HG02678 (cell line): ENCODE measurements around the gene ING4.

Source experiments
- ATAC-seq: cut with Tn5 transposase; IDR thresholded peaks from one replicate; pipeline ENCODE4 v1.9.1; 2021; ENCODE audit warnings: mild to moderate bottlenecking, moderate library complexity; ENCODE audit not compliant: unreplicated experiment

The ING4 gene

DNA sequence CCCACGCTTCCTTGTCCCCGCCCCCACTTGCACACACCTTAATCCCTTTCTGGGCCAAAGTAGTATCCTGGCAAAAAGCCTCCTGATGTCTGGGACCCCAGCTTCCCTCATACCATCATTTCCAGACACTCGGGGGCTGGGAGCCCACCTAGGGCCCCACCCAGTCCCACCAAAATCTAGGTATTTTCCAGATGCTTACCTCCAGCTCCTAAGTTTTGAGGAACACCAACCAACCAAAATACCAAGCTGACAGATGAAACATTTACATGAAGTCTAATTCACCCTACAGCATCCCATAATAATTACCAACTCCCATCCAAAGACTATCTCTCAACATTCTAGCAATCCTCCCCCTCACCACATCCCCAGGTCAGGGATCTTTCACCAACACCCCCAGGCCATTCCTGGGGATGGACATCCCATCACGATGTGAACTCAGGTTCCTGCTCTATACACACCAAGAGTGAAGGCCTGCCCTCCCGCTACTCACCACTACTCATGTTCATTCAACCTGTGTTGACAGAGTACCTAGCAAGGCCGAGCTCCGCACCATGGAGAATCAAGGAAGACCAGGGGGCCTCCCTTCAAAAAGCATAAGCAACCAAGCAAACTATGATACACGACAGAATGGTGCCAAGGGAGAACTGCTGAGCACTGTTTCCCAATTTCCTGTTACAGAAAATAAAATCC lies 54.2 kb downstream of the ING4 start:
- ATAC-seq, result no peak

DNA sequence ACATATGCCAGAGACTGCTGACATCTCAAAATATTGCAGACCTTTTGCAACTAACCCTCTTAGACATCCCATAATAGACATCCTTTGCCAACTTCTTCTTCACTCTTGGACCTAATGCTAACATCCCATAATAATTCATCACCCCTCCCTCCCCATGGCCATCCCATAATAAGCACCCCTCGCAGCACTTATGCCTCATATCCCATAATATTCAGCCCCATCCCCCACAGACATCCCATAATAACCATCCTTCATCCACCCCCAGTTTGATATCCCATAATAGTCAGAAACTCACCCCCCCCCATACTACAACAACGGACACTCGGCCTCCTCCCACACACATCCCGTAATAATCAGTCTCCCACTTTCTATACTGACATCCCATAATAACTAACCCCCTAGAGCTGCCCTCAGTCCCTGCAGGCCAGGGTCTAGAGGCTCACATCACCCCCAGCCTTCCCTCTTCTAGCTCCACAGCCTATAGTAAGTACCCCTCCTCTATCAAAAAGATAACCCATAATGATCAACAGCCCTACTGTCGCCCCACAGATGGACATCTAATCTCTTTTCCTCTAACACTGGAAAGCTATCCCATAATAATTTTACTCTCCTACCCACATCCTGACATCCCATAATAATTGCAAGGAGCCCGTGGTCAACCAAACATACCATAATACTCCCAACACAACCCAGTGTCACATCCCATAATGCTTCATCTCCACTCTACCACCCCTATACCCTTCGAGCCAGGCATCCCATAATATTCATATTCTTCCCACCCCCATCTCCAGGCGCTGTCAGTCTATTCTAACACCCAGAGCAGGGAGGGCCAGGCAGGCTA lies 54.9 kb downstream of the ING4 start:
- peak; percentile 25 for ATAC-seq

DNA sequence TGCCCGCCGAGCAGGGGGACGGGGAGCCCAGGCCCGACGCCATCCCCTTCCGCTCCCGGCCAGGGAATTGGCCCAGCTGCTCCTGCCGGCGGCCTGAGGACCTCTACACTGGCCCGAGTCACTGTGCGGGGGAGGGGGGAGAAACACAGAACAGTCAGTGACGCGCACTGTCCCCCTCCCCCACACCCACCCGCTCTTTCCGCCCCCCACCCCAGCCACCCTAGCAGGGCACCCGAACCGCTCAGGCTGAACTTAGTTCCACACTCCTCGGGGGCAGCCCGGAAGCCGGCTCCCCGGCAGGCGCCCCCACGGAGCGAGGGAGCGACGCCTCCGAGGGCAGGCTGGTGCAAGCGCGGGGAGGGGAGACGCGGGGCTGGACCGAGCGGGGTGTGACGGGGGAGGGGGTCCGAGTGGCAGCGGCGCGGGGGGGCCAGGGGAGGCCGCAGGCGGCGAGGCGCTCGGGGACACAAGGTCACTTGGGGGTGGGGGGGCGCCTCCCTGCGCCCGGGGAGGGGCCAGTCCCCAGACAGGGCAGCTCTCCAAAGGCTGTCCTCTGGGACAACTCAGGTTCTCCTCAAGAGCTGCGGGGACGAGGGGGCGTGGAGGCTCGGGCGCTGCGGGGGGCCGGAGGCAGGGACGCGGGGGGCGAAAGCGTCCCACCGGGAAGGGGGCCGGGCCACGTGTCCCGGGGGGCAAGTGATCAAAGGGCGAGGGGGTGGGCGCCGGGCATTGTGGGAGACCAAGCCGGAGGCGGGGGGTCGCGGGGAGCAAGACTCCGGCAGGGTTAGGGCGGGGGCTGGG lies 56.4 kb downstream of the ING4 start:
- no peak for ATAC-seq

DNA sequence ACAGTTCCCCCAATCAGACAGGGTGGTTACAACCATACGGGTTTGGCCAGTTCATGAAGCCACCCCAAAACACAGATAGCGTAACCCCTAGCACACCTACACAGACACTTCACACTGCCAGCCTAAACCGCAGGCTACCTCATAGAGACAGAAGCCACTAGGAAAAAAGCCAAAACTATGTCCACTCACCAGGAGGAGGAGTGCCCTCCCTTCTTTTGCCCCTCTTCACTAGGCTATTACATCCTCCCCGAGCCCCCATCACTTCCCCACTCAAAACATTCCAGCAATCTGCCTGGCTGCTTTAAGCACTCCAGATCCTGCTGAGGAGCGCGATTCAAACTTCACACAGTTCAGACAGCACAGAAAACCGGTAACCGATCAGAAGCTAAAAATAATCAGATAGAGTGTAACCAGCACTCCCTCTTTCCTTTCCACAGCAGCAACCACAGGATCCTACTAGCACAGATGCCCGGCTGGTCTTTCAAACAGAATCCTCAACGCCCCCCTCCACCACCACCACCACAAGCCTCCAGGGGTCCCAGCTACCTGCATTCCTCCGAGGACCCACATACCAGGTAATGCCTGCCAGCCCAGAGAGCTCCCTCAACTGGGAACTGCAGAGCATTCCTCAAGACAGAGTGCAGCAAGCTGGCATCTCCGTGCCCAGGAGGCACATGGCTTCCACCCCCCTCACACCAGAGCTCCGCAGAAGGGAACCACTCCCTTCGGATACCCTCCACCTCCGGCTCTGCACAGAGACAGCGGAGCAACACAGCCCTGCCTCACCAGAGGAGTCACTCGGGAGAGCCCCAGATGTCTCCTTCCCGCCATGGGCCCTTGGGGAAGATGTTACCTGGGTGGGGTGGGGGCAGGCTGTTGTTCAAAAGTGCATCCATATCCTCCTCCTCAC lies 57.2 kb downstream of the ING4 start:
- no peak for ATAC-seq

DNA sequence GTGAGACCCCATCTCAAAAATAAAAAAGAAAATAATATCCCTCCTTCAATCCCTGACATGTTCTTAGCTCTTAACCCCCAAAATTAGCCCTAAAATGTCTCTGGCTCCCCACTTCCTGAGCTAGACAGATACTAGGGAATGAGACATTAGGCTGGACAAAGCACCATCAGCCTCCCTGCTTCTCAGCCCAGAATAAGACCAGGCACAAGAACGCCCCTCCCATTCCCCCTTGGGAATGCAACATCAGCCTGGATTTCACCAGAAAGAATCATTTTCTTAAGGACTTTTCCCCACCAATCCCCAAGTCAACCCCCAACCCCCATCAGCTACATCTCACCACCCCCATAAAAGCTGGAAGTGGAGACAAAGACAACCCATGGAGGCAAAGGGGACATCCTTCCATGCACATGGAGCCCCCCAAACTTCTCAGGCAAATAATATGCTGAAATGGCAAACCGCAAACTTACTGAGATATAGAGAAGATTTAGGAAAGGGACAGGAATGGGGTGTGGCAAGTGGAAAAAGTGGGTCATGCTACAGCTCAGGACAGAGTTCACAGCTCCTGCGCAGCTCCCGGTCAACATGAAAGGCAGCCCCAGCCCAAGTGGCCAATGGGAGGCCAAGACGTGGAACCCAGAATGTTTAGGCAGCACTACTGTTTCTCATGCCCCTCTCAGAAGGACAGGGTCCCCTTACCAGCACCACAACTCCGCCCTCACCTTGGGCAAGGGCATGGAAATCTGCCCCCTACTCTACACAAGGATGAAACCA lies 58.5 kb downstream of the ING4 start:
- ATAC-seq, result no peak

DNA sequence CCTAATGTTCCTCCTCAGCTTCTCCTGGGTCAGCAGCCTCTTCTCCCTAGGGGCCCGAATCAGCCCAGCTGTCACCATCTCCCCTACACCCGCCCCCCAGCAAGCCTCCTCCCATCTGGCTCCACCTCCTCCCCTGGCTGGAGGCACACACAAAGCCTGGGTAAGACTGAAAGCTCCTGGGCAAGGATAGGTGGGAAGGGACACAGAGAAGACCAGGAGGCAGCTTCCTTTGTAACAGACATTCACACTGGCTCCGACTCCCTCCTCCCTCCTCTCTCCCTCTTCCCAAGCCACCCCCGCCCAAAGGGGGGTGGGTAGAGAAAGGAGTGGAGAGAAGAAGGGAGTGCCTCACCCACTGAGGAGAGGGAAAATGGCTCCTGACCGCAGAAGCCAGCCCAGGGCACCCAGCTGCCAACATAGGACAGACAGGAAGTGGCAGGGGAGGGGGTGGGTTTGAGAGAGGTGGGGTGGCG lies 59.8 kb downstream of the ING4 start:
- no peak for ATAC-seq

DNA sequence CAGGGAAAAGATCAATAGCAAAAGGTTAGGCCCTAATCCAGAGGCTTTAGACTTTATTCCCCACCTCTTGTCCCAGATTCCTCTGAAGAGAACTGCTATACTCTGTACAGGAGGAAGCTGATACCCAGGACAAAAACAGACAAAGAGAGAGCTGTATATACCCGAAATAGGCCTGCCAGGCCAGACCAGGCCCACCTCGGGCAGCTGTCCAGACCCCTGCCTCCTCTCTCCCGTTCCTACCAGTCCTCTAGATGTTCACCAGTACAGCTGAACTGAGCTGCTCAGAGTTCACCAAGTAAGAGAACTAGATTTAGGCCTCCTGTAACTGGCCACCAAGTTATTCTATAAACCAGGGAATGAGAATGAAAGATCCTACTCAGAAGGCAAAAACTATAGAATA lies 60.4 kb downstream of the ING4 start:
- ATAC-seq, result no peak
